Activated CD4-positive, alpha-beta memory T cell treated with anti-CD3 and anti-CD28 coated beads, Interleukin-2, amount 10 ng/mL, durations not matched to agents 7 days and 5 days (primary cell): ENCODE data around the gene YBEY. TPM values are rescaled to one million over a fixed set of nuclear protein-coding genes. Genes with fewer than 3 reads are reported as not detected.

ENCODE experiments used
- CTCF ChIA-PET: fragments of 350-600 bp; sonication (Branson Sonifier 250); formaldehyde crosslinking; loops from one replicate; lab custom pipeline; 2021; ENCODE audit warnings: antibody characterized with exemption, inconsistent platforms; lab: Charles Lee
- POLR2A ChIA-PET: fragments of 350-600 bp; sonication (Branson Sonifier 250); formaldehyde crosslinking; loops from one replicate; lab custom pipeline; 2021; ENCODE audit warnings: antibody characterized with exemption; lab: Charles Lee
- DNase-seq: peaks from one replicate; pipeline ENCODE4 v3.0.0-alpha.2; 2020
- H3K27ac Mint-ChIP-seq: one replicate; pipeline ENCODE4 v1.8.0; 2021; ENCODE audit warnings: mild to moderate bottlenecking, mixed read lengths
- H3K27me3 Mint-ChIP-seq: one replicate; pipeline ENCODE4 v1.8.0; 2021; ENCODE audit warnings: mixed read lengths
- H3K36me3 Mint-ChIP-seq: one replicate; pipeline ENCODE4 v1.8.0; 2021; ENCODE audit warnings: low read depth, mixed read lengths
- H3K4me1 Mint-ChIP-seq: one replicate; pipeline ENCODE4 v1.8.0; 2021; ENCODE audit warnings: mixed read lengths
- H3K4me3 Mint-ChIP-seq: one replicate; pipeline ENCODE4 v1.8.0; 2021; ENCODE audit warnings: mild to moderate bottlenecking, mixed read lengths
- H3K9me3 Mint-ChIP-seq: one replicate; pipeline ENCODE4 v1.8.0; 2021; ENCODE audit warnings: mixed read lengths
- total RNA-seq, 2 experiments: library from RNA; stranded (reverse); gene quantifications; one replicate each; pipeline ENCODE4 v1.2.3, GENCODE V29; 2021

YBEY gene
- total RNA-seq, 2 experiments from 2014 or later = 10.8 to 12.1 TPM

- no peak for DNase-seq
- H3K36me3 Mint-ChIP-seq = peaks cover 28% of the 10 kb centered on the region
- H3K9me3 Mint-ChIP-seq = no peaks in the 10 kb centered on the region
- H3K27ac Mint-ChIP-seq = no peak overlapping the region
- H3K4me3 Mint-ChIP-seq = no peak overlapping the region
- CTCF ChIA-PET = no interaction called here
- POLR2A ChIA-PET = interaction anchor here (1.5 to 2.8 kb wide), 3 partner anchors 8 to 29 kb away, joined by 3 to 14 read pairs (median 6); partner anchors contain the start of genes MCM3AP and YBEY
- no peaks in the 10 kb centered on the region for H3K27me3 Mint-ChIP-seq
- H3K4me1 Mint-ChIP-seq = peaks cover 8% of the 10 kb centered on the region
These were observed 28.4 kb downstream of the YBEY start for GRCh38 chr21:46314441-46315020.

DNA sequence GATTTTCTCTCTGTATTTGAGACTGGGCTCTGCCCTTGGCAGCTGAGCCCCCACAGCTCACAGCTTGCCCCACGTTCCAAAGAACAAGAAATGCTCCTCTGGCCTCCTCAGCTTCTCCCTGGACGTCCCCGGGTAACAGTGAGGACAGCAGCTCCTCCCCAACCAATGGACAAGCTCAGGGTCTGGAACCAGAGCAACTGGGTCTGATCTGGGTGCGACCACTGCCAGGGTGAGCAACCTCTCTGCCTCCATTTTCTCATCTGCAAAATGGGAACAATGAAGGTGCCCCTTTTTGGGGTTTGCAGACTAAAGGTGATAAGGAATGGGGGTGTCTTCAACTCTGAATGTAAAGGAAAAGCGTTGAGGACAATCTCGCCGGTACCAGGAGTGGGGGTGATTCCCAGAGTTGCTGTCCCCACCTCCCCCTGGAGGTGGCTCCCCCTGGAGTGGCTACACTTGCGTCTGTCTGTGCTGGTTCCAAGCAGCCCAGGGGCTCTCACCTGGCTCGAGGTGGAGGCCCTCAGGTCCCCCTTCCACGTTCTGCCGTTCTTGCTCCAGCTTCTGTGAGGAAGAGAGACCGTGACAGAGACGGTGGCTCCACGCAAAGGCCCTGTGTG is 30.7 kb downstream of the YBEY start:
- Mint-ChIP-seq H3K4me3 (no peak overlapping the region), H3K36me3 (peaks cover 35% of the 10 kb centered on the region), H3K9me3 (no peaks in the 10 kb centered on the region), H3K27ac (no peak overlapping the region), H3K4me1 (peaks cover 25% of the 10 kb centered on the region), H3K27me3 (no peaks in the 10 kb centered on the region)
- ChIA-PET CTCF (no interaction called here), POLR2A (no interaction called here)
- no peak for DNase-seq

DNA sequence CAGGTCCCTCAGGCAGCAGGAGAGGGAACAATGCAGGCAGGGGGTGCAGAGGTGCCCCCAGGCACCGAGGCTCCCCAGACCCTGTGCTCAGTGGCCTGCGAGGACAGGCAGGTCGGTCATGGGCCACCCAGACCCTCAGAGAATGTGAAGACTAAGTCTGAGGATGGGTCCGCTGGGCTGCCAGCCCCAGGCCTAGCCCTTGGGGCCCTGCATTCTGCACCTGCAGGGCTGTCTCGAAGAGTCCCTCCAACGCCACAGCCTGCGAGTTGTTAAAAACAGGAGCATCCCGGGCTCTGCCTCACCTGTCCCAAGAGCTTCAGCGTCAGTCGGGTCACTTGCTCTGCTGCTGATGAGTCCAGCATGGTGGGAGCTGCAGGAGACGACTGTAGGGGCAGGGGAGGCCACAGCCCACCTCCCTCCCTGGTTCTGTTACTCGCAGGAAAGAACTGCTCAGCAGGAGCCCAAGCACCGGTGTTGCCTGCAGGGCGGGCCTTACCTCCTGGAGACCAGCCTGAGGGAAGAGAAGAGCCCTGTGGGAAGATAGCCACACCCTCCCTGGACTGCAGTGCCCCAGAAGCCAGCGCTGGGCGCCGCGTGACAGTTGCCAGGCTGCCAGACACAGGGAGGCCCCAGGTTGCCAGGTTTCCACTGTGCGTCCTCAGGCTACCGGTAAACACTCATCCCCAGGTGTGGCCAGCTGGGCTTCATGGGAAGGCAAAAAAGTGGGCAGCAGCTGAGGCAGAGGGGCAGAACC is 31.7 kb downstream of the YBEY start:
- Mint-ChIP-seq H3K36me3 (peaks cover 40% of the 10 kb centered on the region), H3K4me1 (peaks cover 29% of the 10 kb centered on the region), H3K27me3 (no peaks in the 10 kb centered on the region), H3K9me3 (no peaks in the 10 kb centered on the region), H3K27ac (no peak overlapping the region), H3K4me3 (no peak overlapping the region)
- ChIA-PET POLR2A (no interaction called here), CTCF (no interaction called here)
- no peak for DNase-seq

GRCh38 chr21:46318464-46318845 is 32.3 kb downstream of the YBEY start:
- no peak for DNase-seq
- H3K4me1 Mint-ChIP-seq = peaks cover 29% of the 10 kb centered on the region
- H3K9me3 Mint-ChIP-seq = no peaks in the 10 kb centered on the region
- H3K27me3 Mint-ChIP-seq = no peaks in the 10 kb centered on the region
- H3K36me3 Mint-ChIP-seq = peaks cover 40% of the 10 kb centered on the region
- ChIA-PET CTCF (no interaction called here), POLR2A (no interaction called here)
- H3K4me3 Mint-ChIP-seq = no peak overlapping the region
- H3K27ac Mint-ChIP-seq = no peak overlapping the region

GRCh38 chr21:46319186-46319585 is 33.0 kb downstream of the YBEY start:
- peaks cover 29% of the 10 kb centered on the region for H3K4me1 Mint-ChIP-seq
- H3K27me3 Mint-ChIP-seq = no peaks in the 10 kb centered on the region
- no peak for DNase-seq
- no peak overlapping the region for H3K27ac Mint-ChIP-seq
- no peak overlapping the region for H3K4me3 Mint-ChIP-seq
- no peaks in the 10 kb centered on the region for H3K9me3 Mint-ChIP-seq
- POLR2A ChIA-PET = interaction anchor here (0.7 kb wide), 1 partner anchor 11 kb away, joined by 3 read pairs; no protein-coding TSS in a partner anchor
- CTCF ChIA-PET = no interaction called here
- peaks cover 39% of the 10 kb centered on the region for H3K36me3 Mint-ChIP-seq

DNA sequence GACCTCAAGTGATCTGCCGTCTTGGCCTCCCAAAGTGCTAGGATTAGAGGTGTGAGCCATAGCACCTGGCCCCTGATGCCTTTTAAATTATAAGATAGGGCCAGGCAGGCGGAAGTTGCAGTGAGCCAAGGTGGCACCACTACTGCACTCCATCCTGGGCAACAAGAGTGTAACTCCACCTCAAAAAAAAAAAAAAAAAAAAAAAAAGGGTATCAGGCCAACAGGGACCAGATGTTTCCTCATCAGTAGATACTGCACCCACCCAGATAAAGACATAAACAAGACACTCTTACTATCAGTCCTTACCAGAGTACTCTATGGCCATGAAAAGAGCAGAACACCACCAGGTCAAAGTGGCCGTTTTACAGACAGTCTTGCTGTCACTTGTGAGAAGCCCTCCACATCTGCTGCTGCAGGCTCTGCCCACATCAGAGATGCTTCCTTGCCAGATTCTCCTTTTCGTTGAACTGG is 34.2 kb downstream of the YBEY start:
- H3K36me3 Mint-ChIP-seq = peaks cover 41% of the 10 kb centered on the region
- peaks cover 31% of the 10 kb centered on the region for H3K4me1 Mint-ChIP-seq
- no peak for DNase-seq
- no peaks in the 10 kb centered on the region for H3K9me3 Mint-ChIP-seq
- ChIA-PET CTCF (no interaction called here), POLR2A (no interaction called here)
- H3K27me3 Mint-ChIP-seq = no peaks in the 10 kb centered on the region
- peak overlapping the region; percentile 18 for H3K27ac Mint-ChIP-seq
- H3K4me3 Mint-ChIP-seq = peak overlapping the region; percentile 27

GRCh38 chr21:46322351-46323226 is 36.4 kb downstream of the YBEY start:
- Mint-ChIP-seq H3K4me3 (peak overlapping the region; percentile 84), H3K27ac (peak overlapping the region; percentile 93), H3K4me1 (peaks cover 47% of the 10 kb centered on the region), H3K36me3 (peaks cover 53% of the 10 kb centered on the region), H3K9me3 (no peaks in the 10 kb centered on the region), H3K27me3 (no peaks in the 10 kb centered on the region)
- peak; percentile 34 for DNase-seq
- POLR2A ChIA-PET = interaction anchor here (0.7 to 3.3 kb wide), 22 partner anchors 9 to 1448 kb away, joined by 3 to 37 read pairs (median 6); partner anchors contain the start of genes DIP2A, LSS, MCM3AP and PRMT2
- CTCF ChIA-PET = interaction anchor here (0.9 to 1.5 kb wide), 3 partner anchors 170 to 179 kb away, joined by 3 to 5 read pairs (median 3); no protein-coding TSS in a partner anchor

GRCh38 chr21:46323227-46323709 is 37.1 kb downstream of the YBEY start:
- CTCF ChIA-PET = interaction anchor here (0.9 to 1.0 kb wide), 2 partner anchors 170 to 180 kb away, joined by 3 read pairs; no protein-coding TSS in a partner anchor
- H3K4me1 Mint-ChIP-seq = peaks cover 47% of the 10 kb centered on the region

DNA sequence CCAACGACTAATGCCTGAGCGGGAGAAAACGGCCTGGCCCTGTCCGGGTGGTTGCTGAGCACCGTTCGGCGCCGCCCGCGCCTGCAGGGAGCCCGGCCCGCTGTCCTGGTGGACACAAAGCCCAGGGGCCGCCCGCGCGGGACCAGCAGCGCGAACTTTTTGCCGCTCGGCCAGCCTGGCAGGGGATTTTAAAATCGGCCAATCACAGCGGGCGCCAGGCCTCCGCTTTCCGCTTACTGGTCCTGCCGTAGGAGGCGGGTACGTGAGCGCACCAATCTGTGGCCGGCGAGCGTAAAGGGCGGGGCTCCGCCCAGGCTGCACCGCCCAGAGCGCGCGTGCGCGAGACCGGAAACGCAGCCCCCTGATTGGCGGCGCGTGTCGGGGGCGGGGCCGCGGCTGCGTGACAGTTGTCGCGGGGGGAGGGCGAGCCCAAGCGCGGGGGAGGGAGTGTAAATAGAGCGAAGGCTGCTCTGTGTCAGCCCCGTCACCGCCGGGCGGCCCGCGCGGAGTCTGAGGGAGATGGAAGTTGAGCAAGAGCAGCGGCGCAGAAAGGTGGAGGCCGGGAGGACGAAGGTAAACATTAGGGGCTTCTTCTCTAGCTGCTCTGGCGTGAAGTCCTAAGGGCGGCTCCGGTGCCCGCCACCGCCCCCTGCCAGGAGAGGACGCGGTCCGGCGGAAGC is 37.7 kb downstream of the YBEY start, which contains the start of the genes C21orf58 and PCNT:
TSS of gene C21orf58 (minus strand) at position 161 of the 680 bp plus-strand sequence. CDS start 1,132 bp downstream, outside the sequence.
TSS of gene PCNT (plus strand) at position 447 of the 680 bp plus-strand sequence. CDS start at position 520, 73 bp downstream.
- H3K4me1 Mint-ChIP-seq = peaks cover 43% of the 10 kb centered on the region
- H3K9me3 Mint-ChIP-seq = no peaks in the 10 kb centered on the region
- CTCF ChIA-PET = interaction anchor here (0.9 to 1.0 kb wide), 2 partner anchors 171 to 181 kb away, joined by 3 read pairs; no protein-coding TSS in a partner anchor
- no peaks in the 10 kb centered on the region for H3K27me3 Mint-ChIP-seq
- peak; percentile 98 for DNase-seq
- H3K4me3 Mint-ChIP-seq = peak within 1 kb of the TSS; percentile 84
- H3K27ac Mint-ChIP-seq = peak within 1 kb of the TSS; percentile 93
- POLR2A ChIA-PET = interaction anchor here (1.0 to 3.3 kb wide), 15 partner anchors 13 to 311 kb away, joined by 3 to 37 read pairs (median 6); partner anchors contain the start of genes DIP2A, LSS, MCM3AP and PRMT2
- H3K36me3 Mint-ChIP-seq = peaks cover 61% of the 10 kb centered on the region

More at GRCh38 chr21:46323227-46323709, 37.1 kb downstream of the YBEY start:
- Mint-ChIP-seq H3K27ac (peak overlapping the region; percentile 93), H3K4me3 (peak overlapping the region; percentile 84), H3K27me3 (no peaks in the 10 kb centered on the region), H3K36me3 (peaks cover 58% of the 10 kb centered on the region), H3K9me3 (no peaks in the 10 kb centered on the region)
- DNase-seq = no peak
- POLR2A ChIA-PET = interaction anchor here (0.7 to 3.3 kb wide), 22 partner anchors 9 to 1449 kb away, joined by 3 to 37 read pairs (median 6); partner anchors contain the start of genes DIP2A, LSS, MCM3AP and PRMT2

- no peaks in the 10 kb centered on the region for H3K9me3 Mint-ChIP-seq
- no peaks in the 10 kb centered on the region for H3K27me3 Mint-ChIP-seq
- peak; percentile 87 for DNase-seq
- H3K36me3 Mint-ChIP-seq = peaks cover 61% of the 10 kb centered on the region
- peak overlapping the region; percentile 84 for H3K4me3 Mint-ChIP-seq
- CTCF ChIA-PET = interaction anchor here (1.6 kb wide), 1 partner anchor 39 kb away, joined by 7 read pairs; the partner anchor contains the start of genes MCM3AP and YBEY
- peaks cover 38% of the 10 kb centered on the region for H3K4me1 Mint-ChIP-seq
- POLR2A ChIA-PET = interaction anchor here (1.2 to 3.3 kb wide), 9 partner anchors 29 to 181 kb away, joined by 4 to 26 read pairs (median 8); partner anchors contain the start of genes DIP2A, MCM3AP and YBEY
- peak overlapping the region; percentile 93 for H3K27ac Mint-ChIP-seq
These were observed 38.4 kb downstream of the YBEY start for GRCh38 chr21:46324390-46325072.
